GM12878 (cell line): ENCODE data around the gene TMEM120B. TPM values are rescaled to one million over a fixed set of nuclear protein-coding genes. Genes with fewer than 3 reads are reported as not detected.

Source experiments
- BMI1 ChIP-seq: fragments of 450-650 bp; IDR thresholded peaks from 2 replicates; pipeline ENCODE4 v1.6.1; 2016; ENCODE audit warnings: mild to moderate bottlenecking, moderate library complexity, borderline replicate concordance
- EGR1 ChIP-seq, 2 experiments: IDR thresholded peaks; 1 replicate in 1 of 2; 2 replicates in 1 of 2; pipeline ENCODE4 v1.6.1; 2011 to 2012; ENCODE audit warnings: low read depth in 2 of 2, low read length in 2 of 2, borderline replicate concordance in 1 of 2, mild to moderate bottlenecking in 1 of 2, moderate library complexity in 1 of 2
- ESRRA ChIP-seq: IDR thresholded peaks from 2 replicates; pipeline ENCODE4 v1.6.1; 2012; ENCODE audit warnings: mild to moderate bottlenecking, low read length, improper control_type of control experiment
- HDGF ChIP-seq: fragments of 450-650 bp; IDR thresholded peaks from 2 replicates; pipeline ENCODE4 v1.6.1; 2016; ENCODE audit warnings: antibody characterized with exemption
- MAX ChIP-seq: IDR thresholded peaks from 2 replicates; pipeline ENCODE4 v1.6.1; 2012; ENCODE audit warnings: low read depth, low read length, improper control_type of control experiment
- MTA3 ChIP-seq: IDR thresholded peaks from 2 replicates; pipeline ENCODE4 v1.6.1; 2012; ENCODE audit warnings: low read length, inconsistent platforms, borderline replicate concordance
- MYB ChIP-seq: fragments of 150-350 bp; IDR thresholded peaks from 2 replicates; pipeline ENCODE4 v1.6.1; 2014; ENCODE audit warnings: mild to moderate bottlenecking, low read depth, low read length, borderline replicate concordance
- NR2C1 ChIP-seq: fragments of 450-650 bp; IDR thresholded peaks from 2 replicates; pipeline ENCODE4 v1.6.1; 2017; ENCODE audit warnings: antibody characterized with exemption, mild to moderate bottlenecking, moderate library complexity
- NRF1 ChIP-seq: conservative IDR thresholded peaks from 2 replicates; pipeline ENCODE4 v1.6.1; 2011; ENCODE audit warnings: mild to moderate bottlenecking, low read depth, low read length, improper control_type of control experiment
- PAX5 ChIP-seq: IDR thresholded peaks from 2 replicates; pipeline ENCODE4 v1.6.1; 2011; ENCODE audit warnings: low read depth, low read length, borderline replicate concordance
- PRDM15 ChIP-seq: fragments of 450-650 bp; formaldehyde crosslinking; IDR thresholded peaks from 2 replicates; pipeline ENCODE4 v1.4.0; 2020; ENCODE audit warnings: mild to moderate bottlenecking, moderate library complexity
- SP1 ChIP-seq: IDR thresholded peaks from one replicate; pipeline ENCODE4 v1.6.1; 2011; ENCODE audit warnings: low read depth, low read length
- SPI1 ChIP-seq: IDR thresholded peaks from 2 replicates; pipeline ENCODE4 v1.6.1; 2011; ENCODE audit warnings: low read depth, mild to moderate bottlenecking, low read length, moderate library complexity, borderline replicate concordance; ENCODE audit not compliant: insufficient read depth
- SUZ12 ChIP-seq: fragments of 200-600 bp; sonication (generic); IDR thresholded peaks from one replicate; pipeline ENCODE4 v1.6.1; 2018; ENCODE audit warnings: antibody characterized with exemption, mild to moderate bottlenecking; ENCODE audit not compliant: unreplicated experiment
- WRNIP1 ChIP-seq: IDR thresholded peaks from 2 replicates; pipeline ENCODE4 v1.6.1; 2011; ENCODE audit warnings: low read depth, low read length, improper control_type of control experiment, borderline replicate concordance
- YBX1 ChIP-seq: fragments of 450-650 bp; IDR thresholded peaks from 2 replicates; pipeline ENCODE4 v1.6.1; 2016; ENCODE audit warnings: antibody characterized with exemption
- ZSCAN29 ChIP-seq: fragments of 450-650 bp; IDR thresholded peaks from 2 replicates; pipeline ENCODE4 v1.6.1; 2017; ENCODE audit warnings: mild to moderate bottlenecking, moderate library complexity
- polyA plus RNA-seq, 11 experiments: library from polyadenylated mRNA; depleted of rRNA in 4 of 11; unstranded in 6 of 11; stranded (reverse) in 5 of 11; fragments of >200 nt; fragmentation: Nextera tagmentation in 4 of 11; fragmentation: Illumina TruSeq in 1 of 11; extraction: Ambion mirVana in 4 of 11; extraction: Trizol in 1 of 11; gene quantifications; 1 replicate in 1 of 11; 2 replicates in 10 of 11; pipeline versions ENCODE4 v1.2.1 to v1.2.3, GENCODE V29; 2011 to 2016; ENCODE audit warnings: inconsistent platforms in 2 of 11, missing spikeins in 2 of 11, low read depth in 1 of 11
- total RNA-seq, 4 experiments: library from RNA; depleted of rRNA in 3 of 4; stranded (reverse); fragments of >200 nt in 3 of 4; fragmentation: Illumina TruSeq in 1 of 4; extraction: Trizol in 1 of 4; gene quantifications; 2 replicates each; pipeline versions ENCODE4 v1.2.1 to v1.2.3, GENCODE V29; 2013 to 2021
- TF ChIP-seq, protein P1 (sequence below): fragments of 450-650 bp; formaldehyde crosslinking; IDR thresholded peaks from 2 replicates; pipeline ENCODE4 v1.4.0; 2022; ENCODE audit warnings: mild to moderate bottlenecking, moderate library complexity
- TF ChIP-seq, protein P2 (sequence below): IDR thresholded peaks from 2 replicates; pipeline ENCODE4 v1.6.1; 2012; ENCODE audit warnings: low read depth, low read length, improper control_type of control experiment
- TF ChIP-seq, protein P3 (sequence below): fragments of 150-350 bp; IDR thresholded peaks from 2 replicates; pipeline ENCODE4 v1.6.1; 2016; ENCODE audit warnings: low read depth, low read length

Gene TMEM120B
- total and polyA plus RNA-seq, 10 of the 15 experiments (the other 5 are each of a cell fraction or from before 2014, with no cell fraction given), result 4.0 to 26.2 (median 9.2) TPM

GRCh38 chr12:121793440-121793837 is 80.9 kb downstream of the TMEM120B start, which contains the start of gene RHOF (continued):
- TF ChIP-seq, protein P1, sequence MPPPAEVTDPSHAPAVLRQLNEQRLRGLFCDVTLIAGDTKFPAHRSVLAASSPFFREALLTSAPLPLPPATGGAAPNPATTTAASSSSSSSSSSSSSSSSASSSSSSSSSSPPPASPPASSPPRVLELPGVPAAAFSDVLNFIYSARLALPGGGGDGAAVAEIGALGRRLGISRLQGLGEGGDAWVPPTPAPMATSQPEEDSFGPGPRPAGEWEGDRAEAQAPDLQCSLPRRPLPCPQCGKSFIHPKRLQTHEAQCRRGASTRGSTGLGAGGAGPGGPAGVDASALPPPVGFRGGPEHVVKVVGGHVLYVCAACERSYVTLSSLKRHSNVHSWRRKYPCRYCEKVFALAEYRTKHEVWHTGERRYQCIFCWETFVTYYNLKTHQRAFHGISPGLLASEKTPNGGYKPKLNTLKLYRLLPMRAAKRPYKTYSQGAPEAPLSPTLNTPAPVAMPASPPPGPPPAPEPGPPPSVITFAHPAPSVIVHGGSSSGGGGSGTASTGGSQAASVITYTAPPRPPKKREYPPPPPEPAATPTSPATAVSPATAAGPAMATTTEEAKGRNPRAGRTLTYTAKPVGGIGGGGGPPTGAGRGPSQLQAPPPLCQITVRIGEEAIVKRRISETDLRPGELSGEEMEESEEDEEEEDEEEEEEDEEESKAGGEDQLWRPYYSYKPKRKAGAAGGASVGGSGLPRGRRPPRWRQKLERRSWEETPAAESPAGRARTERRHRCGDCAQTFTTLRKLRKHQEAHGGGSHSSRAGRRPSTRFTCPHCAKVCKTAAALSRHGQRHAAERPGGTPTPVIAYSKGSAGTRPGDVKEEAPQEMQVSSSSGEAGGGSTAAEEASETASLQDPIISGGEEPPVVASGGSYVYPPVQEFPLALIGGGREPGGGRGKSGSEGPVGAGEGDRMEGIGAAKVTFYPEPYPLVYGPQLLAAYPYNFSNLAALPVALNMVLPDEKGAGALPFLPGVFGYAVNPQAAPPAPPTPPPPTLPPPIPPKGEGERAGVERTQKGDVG, result no peak
- TF ChIP-seq PRDM15 (no peak), YBX1 (no peak), MTA3 (no peak), NRF1 (no peak), EGR1 (IDR thresholded peaks at IDR 0.05; ENCODE audit: borderline replicate concordance in 1 of 2, low read depth in 2 of 2, low read length in 2 of 2) (peak in 1 of 2 experiments; percentile 66; a peak in 2 of 3 replicates), SUZ12 (no peak), MAX (no peak), SPI1 (no peak), ZSCAN29 (no peak), MYB (no peak), HDGF (no peak), PAX5 (peak; percentile 31; the same call in 1 of the 2 replicates), NR2C1 (no peak), WRNIP1 (no peak), SP1 (no peak), BMI1 (no peak), ESRRA (no peak)
- TF ChIP-seq, protein P2, sequence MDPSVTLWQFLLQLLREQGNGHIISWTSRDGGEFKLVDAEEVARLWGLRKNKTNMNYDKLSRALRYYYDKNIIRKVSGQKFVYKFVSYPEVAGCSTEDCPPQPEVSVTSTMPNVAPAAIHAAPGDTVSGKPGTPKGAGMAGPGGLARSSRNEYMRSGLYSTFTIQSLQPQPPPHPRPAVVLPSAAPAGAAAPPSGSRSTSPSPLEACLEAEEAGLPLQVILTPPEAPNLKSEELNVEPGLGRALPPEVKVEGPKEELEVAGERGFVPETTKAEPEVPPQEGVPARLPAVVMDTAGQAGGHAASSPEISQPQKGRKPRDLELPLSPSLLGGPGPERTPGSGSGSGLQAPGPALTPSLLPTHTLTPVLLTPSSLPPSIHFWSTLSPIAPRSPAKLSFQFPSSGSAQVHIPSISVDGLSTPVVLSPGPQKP, result 0 out of 2 replicates have a peak, but pooled peaks have one; percentile 26
- TF ChIP-seq, protein P3, sequence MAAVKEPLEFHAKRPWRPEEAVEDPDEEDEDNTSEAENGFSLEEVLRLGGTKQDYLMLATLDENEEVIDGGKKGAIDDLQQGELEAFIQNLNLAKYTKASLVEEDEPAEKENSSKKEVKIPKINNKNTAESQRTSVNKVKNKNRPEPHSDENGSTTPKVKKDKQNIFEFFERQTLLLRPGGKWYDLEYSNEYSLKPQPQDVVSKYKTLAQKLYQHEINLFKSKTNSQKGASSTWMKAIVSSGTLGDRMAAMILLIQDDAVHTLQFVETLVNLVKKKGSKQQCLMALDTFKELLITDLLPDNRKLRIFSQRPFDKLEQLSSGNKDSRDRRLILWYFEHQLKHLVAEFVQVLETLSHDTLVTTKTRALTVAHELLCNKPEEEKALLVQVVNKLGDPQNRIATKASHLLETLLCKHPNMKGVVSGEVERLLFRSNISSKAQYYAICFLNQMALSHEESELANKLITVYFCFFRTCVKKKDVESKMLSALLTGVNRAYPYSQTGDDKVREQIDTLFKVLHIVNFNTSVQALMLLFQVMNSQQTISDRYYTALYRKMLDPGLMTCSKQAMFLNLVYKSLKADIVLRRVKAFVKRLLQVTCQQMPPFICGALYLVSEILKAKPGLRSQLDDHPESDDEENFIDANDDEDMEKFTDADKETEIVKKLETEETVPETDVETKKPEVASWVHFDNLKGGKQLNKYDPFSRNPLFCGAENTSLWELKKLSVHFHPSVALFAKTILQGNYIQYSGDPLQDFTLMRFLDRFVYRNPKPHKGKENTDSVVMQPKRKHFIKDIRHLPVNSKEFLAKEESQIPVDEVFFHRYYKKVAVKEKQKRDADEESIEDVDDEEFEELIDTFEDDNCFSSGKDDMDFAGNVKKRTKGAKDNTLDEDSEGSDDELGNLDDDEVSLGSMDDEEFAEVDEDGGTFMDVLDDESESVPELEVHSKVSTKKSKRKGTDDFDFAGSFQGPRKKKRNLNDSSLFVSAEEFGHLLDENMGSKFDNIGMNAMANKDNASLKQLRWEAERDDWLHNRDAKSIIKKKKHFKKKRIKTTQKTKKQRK, result no peak
